ENCODE measurements around the gene BAMBI. TPM values are rescaled to one million over a fixed set of nuclear protein-coding genes. Genes with fewer than 3 reads are reported as not detected.

BAMBI gene
- total RNA-seq, 1 donor from 2014 or later = 50.6 TPM

DNA sequence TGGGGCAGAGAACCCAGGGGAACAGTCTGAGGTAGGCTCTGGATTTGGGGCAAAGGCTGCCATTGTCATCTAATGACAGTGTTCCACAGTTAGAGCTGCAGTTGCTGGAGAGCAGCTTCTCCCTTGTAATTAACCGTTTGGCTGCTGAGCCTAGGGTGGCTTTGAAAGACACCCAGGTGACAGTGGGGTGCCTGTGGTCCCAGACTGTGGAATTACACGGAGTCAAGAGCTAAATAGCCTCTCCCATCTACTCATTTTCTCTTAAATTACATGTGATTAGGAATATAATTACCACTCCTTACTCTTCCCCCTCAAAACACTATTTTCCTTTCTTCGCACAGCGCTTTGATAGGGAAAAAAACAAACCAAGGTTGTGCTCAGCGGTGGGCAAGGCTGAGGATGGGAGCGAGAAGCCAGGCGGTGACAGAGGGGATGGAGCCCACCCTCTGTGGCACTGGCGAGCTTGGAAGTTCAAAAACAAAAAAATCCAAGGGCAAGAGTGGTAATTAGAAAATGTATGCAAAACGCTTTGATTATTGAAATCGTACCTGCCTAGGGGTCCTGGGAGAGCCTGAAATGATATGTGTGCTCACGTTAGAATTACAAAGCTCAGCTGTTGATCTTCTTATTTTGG is 44.1 kb downstream of the BAMBI start:
- Histone ChIP-seq H3K9me3 (ENCODE audit: insufficient read depth, low read depth, low read length) (no peaks in the 10 kb centered on the region), H3K36me3 (ENCODE audit: insufficient read depth, low read length) (no peaks in the 10 kb centered on the region), H4K20me1 (ENCODE audit: insufficient read depth, low read length) (no peaks in the 10 kb centered on the region), H3K27ac (ENCODE audit: low read depth, low read length) (no peak overlapping the region), H3K4me2 (ENCODE audit: low read length) (peak overlapping the region; percentile 97), H3K4me1 (ENCODE audit: insufficient read depth, low read length) (peaks cover 10% of the 10 kb centered on the region), H3K9ac (ENCODE audit: low read length) (peak overlapping the region; percentile 60), H3K4me3 (ENCODE audit: insufficient read depth, low read depth, low read length) (peak overlapping the region; percentile 59), H2AFZ (ENCODE audit: low read depth, low read length) (peak overlapping the region; percentile 91), H3K79me2 (ENCODE audit: insufficient read depth, low read length) (no peaks in the 10 kb centered on the region), H3K27me3 (ENCODE audit: insufficient read depth, low read length) (no peaks in the 10 kb centered on the region)
- H3K27ac Mint-ChIP-seq (ENCODE audit: unreplicated experiment) = peak overlapping the region; percentile 41
- peak overlapping the region; percentile 81 for H3K4me3 Mint-ChIP-seq (ENCODE audit: unreplicated experiment)
- no peak for FAIRE-seq
- peaks cover 3% of the 10 kb centered on the region for H3K36me3 Mint-ChIP-seq (ENCODE audit: low read depth, unreplicated experiment)
- no peak for TF ChIP-seq CTCF (IDR thresholded peaks at IDR 0.05; ENCODE audit: insufficient read depth, low read depth, low read length)
- TF ChIP-seq EZH2 (IDR thresholded peaks at IDR 0.05; ENCODE audit: insufficient read depth, low read length) = no peak
- peaks cover 8% of the 10 kb centered on the region for H3K4me1 Mint-ChIP-seq (ENCODE audit: low read depth, unreplicated experiment)
- no peak for DNase-seq (ENCODE audit: low read depth)
- H3K27me3 Mint-ChIP-seq (ENCODE audit: low read depth, unreplicated experiment) = peaks cover 2% of the 10 kb centered on the region
- peaks cover 3% of the 10 kb centered on the region for H3K9me3 Mint-ChIP-seq (ENCODE audit: unreplicated experiment)

GRCh38 chr10:28722065-28722803 is 44.9 kb downstream of the BAMBI start:
- Histone ChIP-seq H3K27ac (ENCODE audit: low read depth, low read length) (no peak overlapping the region), H3K79me2 (ENCODE audit: insufficient read depth, low read length) (no peaks in the 10 kb centered on the region), H2AFZ (ENCODE audit: low read depth, low read length) (peak overlapping the region; percentile 91), H3K4me2 (ENCODE audit: low read length) (peak overlapping the region; percentile 97), H3K9ac (ENCODE audit: low read length) (peak overlapping the region; percentile 60), H3K4me3 (ENCODE audit: insufficient read depth, low read depth, low read length) (peak overlapping the region; percentile 59), H3K27me3 (ENCODE audit: insufficient read depth, low read length) (no peaks in the 10 kb centered on the region), H3K9me3 (ENCODE audit: insufficient read depth, low read depth, low read length) (no peaks in the 10 kb centered on the region), H3K36me3 (ENCODE audit: insufficient read depth, low read length) (no peaks in the 10 kb centered on the region), H3K4me1 (ENCODE audit: insufficient read depth, low read length) (peaks cover 10% of the 10 kb centered on the region), H4K20me1 (ENCODE audit: insufficient read depth, low read length) (no peaks in the 10 kb centered on the region)
- peaks cover 3% of the 10 kb centered on the region for H3K36me3 Mint-ChIP-seq (ENCODE audit: low read depth, unreplicated experiment)
- H3K4me1 Mint-ChIP-seq (ENCODE audit: low read depth, unreplicated experiment) = peaks cover 8% of the 10 kb centered on the region
- DNase-seq (ENCODE audit: low read depth) (peak; percentile 15), FAIRE-seq (no peak)
- H3K4me3 Mint-ChIP-seq (ENCODE audit: unreplicated experiment) = peak overlapping the region; percentile 81
- peaks cover under 1% of the 10 kb centered on the region for H3K9me3 Mint-ChIP-seq (ENCODE audit: unreplicated experiment)
- peaks cover 5% of the 10 kb centered on the region for H3K27me3 Mint-ChIP-seq (ENCODE audit: low read depth, unreplicated experiment)
- H3K27ac Mint-ChIP-seq (ENCODE audit: unreplicated experiment) = peak overlapping the region; percentile 62
- TF ChIP-seq EZH2 (IDR thresholded peaks at IDR 0.05; ENCODE audit: insufficient read depth, low read length) (no peak), CTCF (IDR thresholded peaks at IDR 0.05; ENCODE audit: insufficient read depth, low read depth, low read length) (no peak)

DNA sequence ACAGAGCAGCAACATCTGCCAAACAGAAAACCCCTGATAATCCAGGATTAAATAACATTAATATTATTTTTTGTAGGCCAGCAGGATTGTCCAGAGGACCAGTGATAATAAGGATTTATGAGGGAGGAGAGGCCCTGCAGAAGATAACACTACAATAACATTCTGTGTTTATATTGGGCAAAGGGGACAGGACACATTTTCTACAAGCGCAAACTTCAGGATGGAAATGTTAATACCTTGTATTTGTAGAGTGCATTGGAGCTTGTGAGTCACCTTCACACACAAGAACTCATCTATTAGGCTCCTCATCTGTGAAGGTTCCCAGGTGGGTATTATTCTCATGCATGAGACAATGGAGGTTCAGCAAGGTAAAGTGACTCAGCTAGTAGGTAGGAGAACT is 51.0 kb downstream of the BAMBI start:
- Histone ChIP-seq H3K27me3 (ENCODE audit: insufficient read depth, low read length) (no peaks in the 10 kb centered on the region), H3K9me3 (ENCODE audit: insufficient read depth, low read depth, low read length) (no peaks in the 10 kb centered on the region), H3K4me2 (ENCODE audit: low read length) (no peak overlapping the region), H3K9ac (ENCODE audit: low read length) (no peak overlapping the region), H3K4me3 (ENCODE audit: insufficient read depth, low read depth, low read length) (no peak overlapping the region), H3K27ac (ENCODE audit: low read depth, low read length) (no peak overlapping the region), H3K79me2 (ENCODE audit: insufficient read depth, low read length) (no peaks in the 10 kb centered on the region), H3K4me1 (ENCODE audit: insufficient read depth, low read length) (no peaks in the 10 kb centered on the region), H4K20me1 (ENCODE audit: insufficient read depth, low read length) (no peaks in the 10 kb centered on the region), H2AFZ (ENCODE audit: low read depth, low read length) (no peak overlapping the region), H3K36me3 (ENCODE audit: insufficient read depth, low read length) (no peaks in the 10 kb centered on the region)
- Mint-ChIP-seq H3K27me3 (ENCODE audit: low read depth, unreplicated experiment) (peaks cover 2% of the 10 kb centered on the region), H3K36me3 (ENCODE audit: low read depth, unreplicated experiment) (no peaks in the 10 kb centered on the region), H3K4me1 (ENCODE audit: low read depth, unreplicated experiment) (peaks cover 2% of the 10 kb centered on the region), H3K4me3 (ENCODE audit: unreplicated experiment) (no peak overlapping the region), H3K9me3 (ENCODE audit: unreplicated experiment) (peaks cover 5% of the 10 kb centered on the region), H3K27ac (ENCODE audit: unreplicated experiment) (no peak overlapping the region)
- FAIRE-seq (no peak), DNase-seq (ENCODE audit: low read depth) (no peak)
- TF ChIP-seq CTCF (IDR thresholded peaks at IDR 0.05; ENCODE audit: insufficient read depth, low read depth, low read length) (no peak), EZH2 (IDR thresholded peaks at IDR 0.05; ENCODE audit: insufficient read depth, low read length) (no peak)

All from astrocyte (in vitro differentiated cells and primary cell).